ENCODE measurements around the gene TMEM238L.

DNA sequence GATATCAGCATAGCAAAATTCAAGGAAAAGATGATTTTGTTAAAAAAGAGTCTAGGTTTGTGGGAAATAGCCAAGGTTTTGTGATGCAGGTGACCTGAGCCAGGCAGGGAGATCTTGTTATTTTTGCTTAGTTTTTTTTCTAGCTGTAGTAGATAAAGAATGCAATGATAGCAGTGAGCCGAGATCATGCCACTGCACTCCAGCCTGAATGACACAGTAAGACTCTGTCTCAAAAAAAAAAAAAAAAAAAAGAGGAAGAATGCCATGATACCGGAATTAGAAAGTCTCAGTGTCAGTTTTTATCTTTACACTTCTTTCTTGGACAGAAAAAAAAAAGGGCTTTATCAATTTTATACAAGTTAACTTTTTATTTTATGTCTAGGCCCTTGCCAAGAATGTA, 27.5 kb downstream of the TMEM238L start:
- no peak for TF ChIP-seq ZNF589 (CRISPR knock-in tag; IDR thresholded peaks at IDR 0.05; ENCODE audit: low read depth)
- TF ChIP-seq, protein P1, sequence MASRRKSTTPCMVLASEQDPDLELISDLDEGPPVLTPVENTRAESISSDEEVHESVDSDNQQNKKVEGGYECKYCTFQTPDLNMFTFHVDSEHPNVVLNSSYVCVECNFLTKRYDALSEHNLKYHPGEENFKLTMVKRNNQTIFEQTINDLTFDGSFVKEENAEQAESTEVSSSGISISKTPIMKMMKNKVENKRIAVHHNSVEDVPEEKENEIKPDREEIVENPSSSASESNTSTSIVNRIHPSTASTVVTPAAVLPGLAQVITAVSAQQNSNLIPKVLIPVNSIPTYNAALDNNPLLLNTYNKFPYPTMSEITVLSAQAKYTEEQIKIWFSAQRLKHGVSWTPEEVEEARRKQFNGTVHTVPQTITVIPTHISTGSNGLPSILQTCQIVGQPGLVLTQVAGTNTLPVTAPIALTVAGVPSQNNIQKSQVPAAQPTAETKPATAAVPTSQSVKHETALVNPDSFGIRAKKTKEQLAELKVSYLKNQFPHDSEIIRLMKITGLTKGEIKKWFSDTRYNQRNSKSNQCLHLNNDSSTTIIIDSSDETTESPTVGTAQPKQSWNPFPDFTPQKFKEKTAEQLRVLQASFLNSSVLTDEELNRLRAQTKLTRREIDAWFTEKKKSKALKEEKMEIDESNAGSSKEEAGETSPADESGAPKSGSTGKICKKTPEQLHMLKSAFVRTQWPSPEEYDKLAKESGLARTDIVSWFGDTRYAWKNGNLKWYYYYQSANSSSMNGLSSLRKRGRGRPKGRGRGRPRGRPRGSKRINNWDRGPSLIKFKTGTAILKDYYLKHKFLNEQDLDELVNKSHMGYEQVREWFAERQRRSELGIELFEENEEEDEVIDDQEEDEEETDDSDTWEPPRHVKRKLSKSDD (conservative IDR thresholded peaks at IDR 0.05; ENCODE audit: low read length) = no peak
- no peak for TF ChIP-seq GATAD2A (IDR thresholded peaks at IDR 0.05)
- TF ChIP-seq FOXJ3 (CRISPR knock-in tag; IDR thresholded peaks at IDR 0.05) = no peak
- no peak for TF ChIP-seq ZBTB17 (CRISPR knock-in tag; IDR thresholded peaks at IDR 0.05)
- no peak for TF ChIP-seq NCOR1 (IDR thresholded peaks at IDR 0.05)
- no peak for TF ChIP-seq SMC3 (conservative IDR thresholded peaks at IDR 0.05; ENCODE audit: insufficient read depth, low read depth, low read length)
- no peak for TF ChIP-seq FOXK2 (conservative IDR thresholded peaks at IDR 0.05 in 1 of 2, IDR thresholded peaks at IDR 0.05 in 1 of 2; ENCODE audit: low read depth in 2 of 2)
- TF ChIP-seq SP1 (CRISPR knock-in tag; IDR thresholded peaks at IDR 0.05) = no peak
- TF ChIP-seq POLR2AphosphoS5 (IDR thresholded peaks at IDR 0.05; ENCODE audit: control insufficient read depth, insufficient read depth, low read depth, low read length) = no peak
- no peak for TF ChIP-seq TAF1 (IDR thresholded peaks at IDR 0.05; ENCODE audit: control insufficient read depth, extremely low read depth, insufficient read depth, low read length, severe bottlenecking)

All from K562 (cell line).